ENCODE results near the gene MAP2K3.

GRCh38 chr17:21278450-21279197 lies 5.9 kb upstream of the MAP2K3 start:
- TF ChIP-seq CTCF (conservative IDR thresholded peaks at IDR 0.05 in 1 of 2, IDR thresholded peaks at IDR 0.05 in 1 of 2; ENCODE audit: low read depth in 1 of 2, low read length in 2 of 2) (no peak), EZH2 (IDR thresholded peaks at IDR 0.05; ENCODE audit: low read length, missing control alignments) (no peak)
